GM10266 (cell line): ENCODE data around the gene GPRC5D.

Source experiments
- DNase-seq: peaks from one replicate; pipeline ENCODE4 v3.0.0; 2012; ENCODE audit errors: extremely low spot score
- CTCF ChIP-seq: IDR thresholded peaks from 2 replicates; pipeline ENCODE4 v1.5.1; 2012; ENCODE audit warnings: mild to moderate bottlenecking, low read depth; ENCODE audit not compliant: control insufficient read depth, insufficient read depth; ENCODE audit errors: missing control alignments

The GPRC5D gene

GRCh38 chr12:12964255-12964654, 12.3 kb upstream of the GPRC5D start:
- TF ChIP-seq CTCF: no peak
- DNase-seq: no peak

DNA sequence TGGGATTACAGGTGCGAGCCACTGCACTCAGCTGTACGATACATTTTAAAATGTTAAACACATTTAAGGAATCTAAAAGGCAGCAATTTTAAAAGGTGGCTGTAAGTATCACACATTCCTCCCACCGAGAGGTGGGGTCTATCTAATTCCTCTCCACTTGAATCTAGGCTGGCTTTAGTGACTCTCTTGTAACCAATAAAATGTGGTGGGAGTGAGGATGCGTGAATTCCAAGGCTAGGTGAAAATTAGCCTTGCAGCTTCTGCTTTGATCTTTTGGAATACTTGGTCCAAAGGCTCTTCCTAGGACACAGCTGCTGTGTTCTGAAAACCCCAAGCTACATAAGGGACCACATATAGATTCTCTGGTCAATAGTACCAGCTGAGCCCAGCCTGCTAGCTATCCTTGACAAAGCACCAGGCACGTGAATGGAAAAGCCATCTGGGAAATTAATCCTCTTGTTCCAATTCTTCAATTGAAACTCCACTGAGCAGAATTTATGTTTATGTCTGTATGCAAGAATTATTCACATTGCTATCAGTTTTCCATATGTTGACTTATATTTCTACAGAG, 8.8 kb upstream of the GPRC5D start:
- TF ChIP-seq CTCF: no peak

GRCh38 chr12:12958886-12959285, 6.9 kb upstream of the GPRC5D start:
- no peak for DNase-seq
- TF ChIP-seq CTCF: no peak

More for the DNA sequence above, 8.8 kb upstream of the GPRC5D start:
- no peak for DNase-seq

GRCh38 chr12:12954878-12955625, 3.1 kb upstream of the GPRC5D start:
- TF ChIP-seq CTCF: no peak
- DNase-seq: no peak

DNA sequence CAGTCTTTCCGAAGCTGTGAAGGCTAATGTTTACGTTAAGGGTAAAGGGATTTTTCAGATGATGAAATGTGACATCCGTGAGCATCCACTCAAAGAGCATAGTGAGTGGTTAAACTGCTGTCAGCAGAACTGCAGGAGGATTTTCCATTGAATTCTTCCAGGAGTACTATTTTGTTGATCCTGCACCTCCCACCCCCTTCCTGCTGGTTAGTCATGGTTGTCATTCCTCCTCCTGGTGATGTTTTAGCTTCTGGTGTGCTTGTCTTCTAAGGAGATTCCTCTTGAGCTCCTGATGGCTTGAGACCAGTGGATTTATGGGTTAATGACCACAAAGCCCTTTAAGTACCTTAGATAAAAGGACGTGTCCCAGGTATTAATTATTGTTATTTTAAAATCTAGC, 2.4 kb upstream of the GPRC5D start:
- DNase-seq: no peak

DNA sequence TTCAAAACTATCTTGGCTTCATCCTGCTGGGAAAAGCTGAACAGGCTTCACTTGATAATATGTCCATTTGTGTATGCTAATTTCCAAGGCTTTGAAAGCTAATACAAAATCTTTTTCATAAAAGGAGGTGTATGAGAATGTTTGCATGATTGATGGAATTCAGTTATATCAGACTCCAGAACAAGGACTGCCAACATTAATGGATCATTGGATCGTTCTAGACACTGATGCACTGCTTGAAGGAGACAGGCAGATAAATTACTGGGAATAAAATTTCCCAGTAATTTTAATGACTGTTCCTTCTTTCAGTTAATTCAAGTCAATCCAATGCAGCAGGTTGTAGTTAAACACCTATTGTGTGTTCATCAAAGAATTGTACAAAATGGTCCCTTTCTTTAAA, 466 bp downstream of the GPRC5D start:
- no peak for TF ChIP-seq CTCF
- no peak for DNase-seq

More for the DNA sequence above, 2.4 kb upstream of the GPRC5D start:
- no peak for TF ChIP-seq CTCF

- no peak for TF ChIP-seq CTCF
- no peak for DNase-seq
Observed at GRCh38 chr12:12947902-12948301, 4.1 kb downstream of the GPRC5D start.
